Neutrophil (primary cell): ENCODE data around the gene OVCA2.

Source experiments
- H3K27ac ChIP-seq: fragments of 200-600 bp; sonication (generic); 2 replicates; pipeline ENCODE4 v1.5.1; 2016; ENCODE audit warnings: mild to moderate bottlenecking, moderate library complexity
- H3K27me3 ChIP-seq: fragments of 200-600 bp; sonication (generic); 2 replicates; pipeline ENCODE4 v1.6.0; 2016; ENCODE audit warnings: mild to moderate bottlenecking
- H3K36me3 ChIP-seq: fragments of 200-600 bp; sonication (generic); 2 replicates; pipeline ENCODE4 v1.5.1; 2017
- H3K4me1 ChIP-seq, 2 experiments: fragments of 200-600 bp in 1 of 2; sonication (generic) in 1 of 2; 1 replicate in 1 of 2; 2 replicates in 1 of 2; pipeline versions ENCODE4 v1.5.1 to v1.6.1; 2013 to 2016; ENCODE audit warnings: low read depth in 1 of 2, low read length in 1 of 2, mild to moderate bottlenecking in 1 of 2, moderate library complexity in 1 of 2; ENCODE audit not compliant: control insufficient read depth in 1 of 2, insufficient read depth in 1 of 2
- H3K4me3 ChIP-seq, 2 experiments: fragments of 200-600 bp in 1 of 2; sonication (generic) in 1 of 2; 1 replicate in 1 of 2; 2 replicates in 1 of 2; pipeline ENCODE4 v1.5.1; 2013 to 2016; ENCODE audit warnings: low read depth in 1 of 2, low read length in 1 of 2, mild to moderate bottlenecking in 1 of 2, moderate library complexity in 1 of 2
- H3K9me3 ChIP-seq: fragments of 200-600 bp; sonication (generic); 2 replicates; pipeline ENCODE4 v1.5.1; 2016
- CTCF ChIP-seq: fragments of 200-600 bp; sonication (generic); IDR thresholded peaks from 2 replicates; pipeline ENCODE4 v1.5.1; 2016; ENCODE audit warnings: antibody characterized with exemption

The OVCA2 gene

GRCh38 chr17:2077040-2077439 is 35.2 kb downstream of the OVCA2 start:
- H3K36me3 ChIP-seq: peaks cover 43% of the 10 kb centered on the region

GRCh38 chr17:2081564-2081963 is 39.7 kb downstream of the OVCA2 start:
- no peak overlapping the region for H3K4me3 ChIP-seq
- peaks cover 46 to 47% of the 10 kb centered on the region in 2 experiments for H3K4me1 ChIP-seq
- H3K27me3 ChIP-seq: no peaks in the 10 kb centered on the region
- H3K9me3 ChIP-seq: no peaks in the 10 kb centered on the region
- H3K36me3 ChIP-seq: peaks cover 40% of the 10 kb centered on the region
- no peak for TF ChIP-seq CTCF
- no peak overlapping the region for H3K27ac ChIP-seq

More at GRCh38 chr17:2077040-2077439, 35.2 kb downstream of the OVCA2 start:
- H3K27ac ChIP-seq: no peak overlapping the region
- no peak overlapping the region for H3K4me3 ChIP-seq
- no peaks in the 10 kb centered on the region for H3K9me3 ChIP-seq
- TF ChIP-seq CTCF: no peak
- peaks cover 30 to 31% of the 10 kb centered on the region in 2 experiments for H3K4me1 ChIP-seq
- H3K27me3 ChIP-seq: no peaks in the 10 kb centered on the region

GRCh38 chr17:2082003-2082781 is 40.4 kb downstream of the OVCA2 start:
- Histone ChIP-seq H3K9me3 (no peaks in the 10 kb centered on the region), H3K27ac (no peak overlapping the region), H3K4me3 (no peak overlapping the region), H3K27me3 (no peaks in the 10 kb centered on the region), H3K36me3 (peaks cover 34% of the 10 kb centered on the region), H3K4me1 (peaks cover 50 to 53% of the 10 kb centered on the region in 2 experiments)
- no peak for TF ChIP-seq CTCF

- Histone ChIP-seq H3K9me3 (no peaks in the 10 kb centered on the region), H3K4me3 (peak overlapping the region in 1 of 2 experiments; percentile 13), H3K36me3 (peaks cover 21% of the 10 kb centered on the region), H3K4me1 (peaks cover 65 to 67% of the 10 kb centered on the region in 2 experiments), H3K27ac (peak overlapping the region; percentile 79), H3K27me3 (no peaks in the 10 kb centered on the region)
- TF ChIP-seq CTCF: no peak
Observed at GRCh38 chr17:2083613-2084035, 41.8 kb downstream of the OVCA2 start.

GRCh38 chr17:2084036-2084765 is 42.4 kb downstream of the OVCA2 start:
- H3K36me3 ChIP-seq: peaks cover 15% of the 10 kb centered on the region
- H3K4me3 ChIP-seq: peak overlapping the region in 1 of 2 experiments; percentile 13
- H3K27ac ChIP-seq: peak overlapping the region; percentile 79
- H3K27me3 ChIP-seq: no peaks in the 10 kb centered on the region
- H3K4me1 ChIP-seq: peaks cover 70 to 73% of the 10 kb centered on the region in 2 experiments
- no peak for TF ChIP-seq CTCF
- H3K9me3 ChIP-seq: no peaks in the 10 kb centered on the region
